HG02973 (cell line): Measurements from ENCODE around the gene YWHAH.
"Not testable (repeated sequence)": the region's sequence is repeated elsewhere in the genome, so short reads cannot be mapped to it uniquely, and the experiment has no call there.

Experiments used
- ATAC-seq: cut with Tn5 transposase; IDR thresholded peaks from one replicate; pipeline ENCODE4 v1.9.1; 2021; ENCODE audit warnings: moderate library complexity; ENCODE audit not compliant: unreplicated experiment

YWHAH gene

DNA sequence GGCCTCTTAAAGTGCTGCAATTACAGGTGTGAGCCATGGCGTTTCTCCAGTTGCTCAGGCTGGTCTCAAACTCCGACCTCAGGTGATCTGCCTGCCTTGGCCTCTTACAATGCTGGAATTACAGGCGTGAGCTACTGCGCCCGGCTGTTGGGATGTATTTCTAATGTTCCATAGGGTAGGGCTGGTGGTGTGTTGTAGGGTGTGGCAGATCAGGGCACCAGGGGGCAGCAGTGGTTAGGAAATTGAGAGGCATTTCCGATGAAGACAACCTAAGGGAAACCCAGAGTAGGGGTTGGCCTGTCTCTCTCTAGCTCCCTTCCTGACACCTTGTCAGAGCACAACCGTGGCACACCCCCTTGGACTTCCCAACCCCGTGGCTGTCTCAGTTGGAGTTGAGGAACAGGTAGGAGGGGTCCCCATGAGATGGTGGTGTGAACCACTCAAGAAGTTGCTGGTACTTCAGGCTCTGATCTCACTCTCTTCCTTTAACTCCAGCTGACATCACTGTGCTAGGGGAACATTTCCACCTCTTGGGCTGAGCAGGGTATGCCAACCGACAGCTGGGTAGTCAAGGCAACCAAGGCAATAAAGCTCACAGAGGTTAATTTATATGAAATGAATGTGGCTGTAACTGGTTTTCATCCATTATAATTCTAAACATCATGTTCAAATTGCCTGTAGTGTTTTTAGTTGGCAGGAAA lies 33.0 kb downstream of the YWHAH start:
- ATAC-seq, result peak; percentile 54

GRCh38 chr22:31977939-31978338 lies 33.6 kb downstream of the YWHAH start:
- no peak for ATAC-seq

DNA sequence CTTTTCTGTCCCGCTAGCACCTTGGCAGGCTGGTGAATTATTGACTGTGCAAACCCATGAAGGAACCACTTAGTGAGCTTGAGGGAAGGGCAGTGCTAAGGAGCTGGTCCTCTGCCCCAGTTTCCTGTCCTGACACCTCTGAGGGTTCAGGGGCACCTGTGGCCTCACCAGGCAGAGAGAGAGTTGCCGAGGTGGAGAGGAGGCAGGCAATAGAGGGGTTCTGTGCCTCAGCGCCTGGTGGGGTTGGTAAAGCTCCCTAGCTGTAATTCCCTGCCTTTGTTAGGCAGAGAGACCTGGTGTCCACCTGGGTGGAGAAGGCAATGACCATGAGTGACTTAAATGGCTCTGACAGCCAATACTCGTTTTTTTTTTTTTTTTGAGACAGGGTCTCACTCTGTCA lies 36.3 kb downstream of the YWHAH start:
- no peak for ATAC-seq

DNA sequence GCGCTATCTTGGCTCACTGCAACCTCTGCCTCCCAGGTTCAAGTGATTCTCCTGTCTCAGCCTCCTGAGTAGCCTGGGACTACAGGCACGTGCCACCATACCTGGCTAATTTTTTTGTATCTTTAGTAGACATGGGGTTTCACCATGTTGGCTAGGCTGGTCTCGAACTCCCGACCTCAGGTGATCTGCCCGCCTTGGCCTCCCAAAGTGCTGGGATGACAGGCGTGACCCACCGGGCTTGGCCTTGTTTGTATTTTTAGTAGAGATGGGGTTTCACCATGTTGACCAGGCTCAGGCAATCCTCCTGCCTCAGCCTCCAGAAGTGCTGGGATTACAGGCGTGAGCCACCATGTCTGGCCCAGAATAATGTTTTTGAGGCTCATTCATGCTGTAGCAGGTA lies 37.6 kb downstream of the YWHAH start:
- not testable (repeated sequence) for ATAC-seq

- ATAC-seq, result no peak
Observed at GRCh38 chr22:31983911-31984656, 39.7 kb downstream of the YWHAH start.

- no peak for ATAC-seq
Observed at GRCh38 chr22:31987218-31987617, 42.9 kb downstream of the YWHAH start.

DNA sequence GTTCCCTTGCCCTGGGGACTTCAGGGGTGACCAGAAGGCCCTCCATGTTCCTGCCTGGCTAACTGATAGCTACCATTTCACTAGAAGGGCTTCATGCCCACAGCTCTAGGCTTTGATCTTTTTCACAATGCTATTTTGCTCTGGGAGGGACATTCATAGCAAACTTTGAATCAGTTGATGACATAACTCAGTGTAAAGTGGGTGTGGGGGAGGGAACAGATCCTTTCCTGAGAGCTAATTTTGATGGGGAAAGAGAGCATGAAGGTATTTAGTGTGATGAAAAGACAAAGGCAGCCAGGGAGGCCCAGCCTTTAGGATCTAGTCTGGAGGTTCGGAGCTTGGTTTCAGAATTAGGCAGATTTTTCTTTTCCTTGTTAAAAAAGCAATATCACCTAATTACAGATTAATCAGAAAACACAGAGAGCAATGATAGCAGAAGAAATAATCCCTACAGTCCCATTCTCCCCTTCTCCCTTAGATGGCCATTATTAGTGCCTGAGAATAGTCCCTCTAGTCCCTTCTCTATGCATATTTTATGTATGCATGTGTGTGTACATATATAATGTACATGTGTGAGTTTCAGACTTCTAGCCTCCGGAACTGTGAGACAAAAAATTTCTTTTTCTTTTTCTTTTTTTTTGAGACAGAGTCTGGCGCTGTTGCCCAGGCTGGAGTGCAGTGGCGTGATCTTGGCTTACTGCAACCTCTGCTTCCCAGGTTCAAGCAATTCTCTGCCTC lies 46.9 kb downstream of the YWHAH start:
- no peak for ATAC-seq

DNA sequence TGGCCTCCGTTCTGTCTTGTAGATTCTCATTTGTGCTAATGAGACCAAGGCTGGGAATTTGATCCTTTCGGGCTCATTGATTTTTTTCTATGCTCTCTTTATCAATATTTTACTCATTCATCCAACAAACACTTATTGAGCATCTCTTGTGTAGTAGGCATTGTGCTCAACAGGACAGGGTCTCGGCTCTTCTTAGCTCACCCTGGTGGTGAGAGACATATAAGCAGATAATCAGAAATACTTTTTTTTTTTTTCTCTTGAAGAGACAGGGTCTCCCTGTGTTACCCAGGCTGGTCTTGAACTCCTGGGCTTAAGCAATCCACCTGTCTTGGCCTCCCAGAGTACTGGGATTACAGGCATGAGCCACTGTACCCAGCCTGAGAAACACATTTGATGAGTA lies 50.7 kb downstream of the YWHAH start:
- no peak for ATAC-seq

- no peak for ATAC-seq
Observed at GRCh38 chr22:31995807-31996206, 51.5 kb downstream of the YWHAH start.

GRCh38 chr22:31998784-31999385 lies 54.5 kb downstream of the YWHAH start:
- no peak for ATAC-seq

- no peak for ATAC-seq
Observed at GRCh38 chr22:32000181-32000580, 55.8 kb downstream of the YWHAH start.

DNA sequence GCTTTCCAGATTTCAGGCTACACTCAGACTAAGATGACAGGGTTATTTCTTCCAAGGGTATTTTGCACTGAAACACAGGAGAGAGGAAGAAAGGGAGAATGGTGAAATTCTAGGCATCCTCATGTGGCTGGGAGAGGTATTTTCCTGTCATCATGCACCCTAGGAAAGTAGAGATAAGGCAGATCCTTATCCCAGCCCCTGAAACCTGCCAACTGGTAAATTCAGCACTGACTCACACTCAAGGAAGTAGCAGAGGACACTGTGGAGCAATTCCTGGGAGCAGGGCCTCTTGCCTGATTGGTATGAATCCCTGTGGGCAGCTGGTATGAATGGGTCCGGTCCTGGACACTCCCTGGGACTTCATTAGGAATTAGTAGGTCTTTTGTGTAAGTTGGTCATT lies 61.1 kb downstream of the YWHAH start:
- no peak for ATAC-seq
